Measurements from ENCODE around the gene SPAAR. TPM values are rescaled to one million over a fixed set of nuclear protein-coding genes. Genes with fewer than 3 reads are reported as not detected.
"Not testable (repeated sequence)": the region's sequence is repeated elsewhere in the genome, so short reads cannot be mapped to it uniquely, and the experiment has no call there.

Gene SPAAR
- total RNA-seq, 4 donors from 2014 or later, result 0.29 to 11.7 (median 2.3) TPM

- DNase-seq, result no peak
- TF ChIP-seq, protein P1, sequence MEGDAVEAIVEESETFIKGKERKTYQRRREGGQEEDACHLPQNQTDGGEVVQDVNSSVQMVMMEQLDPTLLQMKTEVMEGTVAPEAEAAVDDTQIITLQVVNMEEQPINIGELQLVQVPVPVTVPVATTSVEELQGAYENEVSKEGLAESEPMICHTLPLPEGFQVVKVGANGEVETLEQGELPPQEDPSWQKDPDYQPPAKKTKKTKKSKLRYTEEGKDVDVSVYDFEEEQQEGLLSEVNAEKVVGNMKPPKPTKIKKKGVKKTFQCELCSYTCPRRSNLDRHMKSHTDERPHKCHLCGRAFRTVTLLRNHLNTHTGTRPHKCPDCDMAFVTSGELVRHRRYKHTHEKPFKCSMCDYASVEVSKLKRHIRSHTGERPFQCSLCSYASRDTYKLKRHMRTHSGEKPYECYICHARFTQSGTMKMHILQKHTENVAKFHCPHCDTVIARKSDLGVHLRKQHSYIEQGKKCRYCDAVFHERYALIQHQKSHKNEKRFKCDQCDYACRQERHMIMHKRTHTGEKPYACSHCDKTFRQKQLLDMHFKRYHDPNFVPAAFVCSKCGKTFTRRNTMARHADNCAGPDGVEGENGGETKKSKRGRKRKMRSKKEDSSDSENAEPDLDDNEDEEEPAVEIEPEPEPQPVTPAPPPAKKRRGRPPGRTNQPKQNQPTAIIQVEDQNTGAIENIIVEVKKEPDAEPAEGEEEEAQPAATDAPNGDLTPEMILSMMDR (IDR thresholded peaks at IDR 0.05), result peak in 3 of 4 experiments; percentile 17 to 28 (median 25)
- no peak for TF ChIP-seq POLR2A (IDR thresholded peaks at IDR 0.05)
- Histone ChIP-seq H3K9me3 (no peaks in the 10 kb centered on the region), H3K4me3 (no peak overlapping the region), H3K36me3 (no peaks in the 10 kb centered on the region), H3K27ac (peak overlapping the region; percentile 94 to 95), H3K4me1 (peaks cover 22 to 39% of the 10 kb centered on the region in 2 donors), H3K27me3 (no peaks in the 10 kb centered on the region)
- intact Hi-C loops (cut with DNase I; ENCODE audit: low total_unique reads), result no loop called here
Measured at GRCh38 chr9:35910613-35911359, 1.5 kb downstream of the SPAAR start.

GRCh38 chr9:35911690-35912089 lies 2.4 kb downstream of the SPAAR start:
- no peaks in the 10 kb centered on the region for H3K27me3 ChIP-seq
- H3K4me1 ChIP-seq, result peaks cover 13 to 30% of the 10 kb centered on the region in 2 donors
- no peak overlapping the region for H3K4me3 ChIP-seq
- peak overlapping the region; percentile 94 to 95 for H3K27ac ChIP-seq
- intact Hi-C loops (cut with DNase I; ENCODE audit: low total_unique reads), result no loop called here
- H3K9me3 ChIP-seq, result no peaks in the 10 kb centered on the region
- no peak for TF ChIP-seq POLR2A (IDR thresholded peaks at IDR 0.05)
- TF ChIP-seq, protein P1 (IDR thresholded peaks at IDR 0.05), result no peak
- H3K36me3 ChIP-seq, result no peaks in the 10 kb centered on the region
- DNase-seq, result no peak

DNA sequence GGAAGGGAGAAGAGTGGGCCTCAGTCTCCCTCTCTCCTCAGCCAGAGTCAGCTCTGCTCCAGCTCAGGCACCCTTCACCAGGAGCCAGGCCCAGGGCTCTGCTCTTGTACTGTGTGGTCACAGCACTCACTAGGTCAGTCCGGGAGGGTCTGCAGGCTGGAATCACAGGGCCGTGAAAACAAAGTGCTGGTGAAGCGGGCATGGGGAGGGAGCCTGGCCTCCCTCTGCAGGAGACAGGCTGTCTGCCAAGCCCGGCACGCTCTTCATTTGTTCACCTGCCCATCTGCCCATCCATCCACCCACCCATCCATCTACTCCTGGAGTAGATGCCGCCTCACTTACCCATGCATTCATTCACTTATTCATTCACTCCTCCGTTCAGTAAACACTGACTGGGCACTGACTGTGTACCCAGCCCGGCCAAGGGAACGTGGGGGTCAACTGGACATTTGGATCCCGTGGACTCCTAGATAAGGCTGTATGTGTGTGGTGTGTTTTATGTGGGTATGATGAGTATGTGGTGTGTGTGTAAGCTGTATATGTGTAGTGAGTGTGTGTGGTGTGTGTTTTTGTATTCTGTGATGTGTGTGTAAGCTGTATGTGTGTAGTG lies 3.6 kb downstream of the SPAAR start:
- no peaks in the 10 kb centered on the region for H3K27me3 ChIP-seq
- no peak overlapping the region for H3K4me3 ChIP-seq
- intact Hi-C loops (cut with DNase I; ENCODE audit: low total_unique reads), result no loop called here
- DNase-seq, result no peak
- no peaks in the 10 kb centered on the region for H3K9me3 ChIP-seq
- H3K4me1 ChIP-seq, result peaks cover 12 to 24% of the 10 kb centered on the region in 2 donors
- TF ChIP-seq, protein P1 (IDR thresholded peaks at IDR 0.05), result no peak
- TF ChIP-seq POLR2A (IDR thresholded peaks at IDR 0.05), result no peak
- H3K27ac ChIP-seq, result no peak overlapping the region
- H3K36me3 ChIP-seq, result no peaks in the 10 kb centered on the region

DNA sequence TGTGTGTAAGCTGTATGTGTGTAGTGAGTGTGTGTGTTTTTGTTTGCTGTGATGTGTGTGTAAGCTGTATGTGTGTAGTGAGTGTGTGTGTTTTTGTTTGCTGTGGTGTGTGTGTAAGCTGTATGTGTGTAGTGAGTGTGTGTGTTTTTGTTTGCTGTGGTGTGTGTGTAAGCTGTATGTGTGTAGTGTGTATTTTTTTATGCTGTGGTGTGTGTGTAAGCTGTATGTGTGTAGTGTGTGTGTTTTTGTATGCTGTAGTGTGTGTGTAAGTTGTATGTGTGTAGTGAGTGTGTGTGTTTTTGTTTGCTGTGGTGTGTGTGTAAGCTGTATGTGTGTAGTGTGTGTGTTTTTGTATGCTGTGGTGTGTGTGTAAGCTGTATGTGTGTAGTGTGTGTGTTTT lies 4.1 kb downstream of the SPAAR start:
- H3K27ac ChIP-seq; H3K9me3 ChIP-seq; H3K4me3 ChIP-seq; H3K27me3 ChIP-seq; intact Hi-C loops (cut with DNase I; ENCODE audit: low total_unique reads); DNase-seq; H3K36me3 ChIP-seq: not testable (repeated sequence)
- peaks cover 10 to 24% of the 10 kb centered on the region in 2 donors for H3K4me1 ChIP-seq

DNA sequence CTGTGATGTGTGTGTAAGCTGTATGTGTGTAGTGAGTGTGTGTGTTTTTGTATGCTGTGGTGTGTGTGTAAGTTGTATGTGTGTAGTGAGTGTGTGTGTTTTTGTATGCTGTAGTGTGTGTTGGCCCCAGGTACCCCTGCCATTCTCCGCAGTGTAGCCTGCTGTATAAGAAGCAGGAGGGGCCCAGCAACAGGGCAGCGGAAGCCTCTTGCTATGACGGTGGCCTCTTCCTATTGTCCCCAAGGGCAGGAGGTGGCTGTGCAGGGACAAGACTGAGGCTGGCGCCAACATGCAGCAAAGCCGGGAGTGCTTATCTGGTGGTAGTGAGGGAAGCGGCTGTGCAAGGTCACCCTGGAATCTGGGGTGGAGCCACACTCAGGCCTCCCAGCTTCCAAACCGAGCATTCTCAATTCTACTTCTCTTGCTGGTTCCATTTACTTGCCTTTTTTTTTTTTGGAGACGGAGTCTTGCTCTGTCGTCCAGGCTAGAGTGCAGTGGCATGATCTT lies 5.1 kb downstream of the SPAAR start:
- Histone ChIP-seq H3K36me3 (no peaks in the 10 kb centered on the region), H3K9me3 (no peaks in the 10 kb centered on the region), H3K27me3 (no peaks in the 10 kb centered on the region), H3K4me3 (no peak overlapping the region), H3K4me1 (peaks cover 4 to 15% of the 10 kb centered on the region in 2 donors), H3K27ac (peak overlapping the region in 1 of 2 donors; percentile 51)
- intact Hi-C loops (cut with DNase I; ENCODE audit: low total_unique reads), result no loop called here
- DNase-seq, result peak in 1 of 2 donors; percentile 50
- TF ChIP-seq, protein P1 (IDR thresholded peaks at IDR 0.05), result no peak
- no peak for TF ChIP-seq POLR2A (IDR thresholded peaks at IDR 0.05)
